Breast epithelium (tissue), 3 donors: ENCODE results near the gene PDX1.

Experiments used
- CTCF ChIP-seq, 3 donors: fragments of 450-650 bp; IDR thresholded peaks; one replicate each; pipeline ENCODE4 v1.5.1; 2016 to 2017; ENCODE audit warnings: antibody characterized with exemption in 3 of 3, mild to moderate bottlenecking in 3 of 3, moderate library complexity in 3 of 3
- POLR2A ChIP-seq: fragments of 450-650 bp; IDR thresholded peaks from one replicate; pipeline ENCODE4 v1.6.1; 2016; ENCODE audit warnings: antibody characterized with exemption, mild to moderate bottlenecking, moderate library complexity

DNA sequence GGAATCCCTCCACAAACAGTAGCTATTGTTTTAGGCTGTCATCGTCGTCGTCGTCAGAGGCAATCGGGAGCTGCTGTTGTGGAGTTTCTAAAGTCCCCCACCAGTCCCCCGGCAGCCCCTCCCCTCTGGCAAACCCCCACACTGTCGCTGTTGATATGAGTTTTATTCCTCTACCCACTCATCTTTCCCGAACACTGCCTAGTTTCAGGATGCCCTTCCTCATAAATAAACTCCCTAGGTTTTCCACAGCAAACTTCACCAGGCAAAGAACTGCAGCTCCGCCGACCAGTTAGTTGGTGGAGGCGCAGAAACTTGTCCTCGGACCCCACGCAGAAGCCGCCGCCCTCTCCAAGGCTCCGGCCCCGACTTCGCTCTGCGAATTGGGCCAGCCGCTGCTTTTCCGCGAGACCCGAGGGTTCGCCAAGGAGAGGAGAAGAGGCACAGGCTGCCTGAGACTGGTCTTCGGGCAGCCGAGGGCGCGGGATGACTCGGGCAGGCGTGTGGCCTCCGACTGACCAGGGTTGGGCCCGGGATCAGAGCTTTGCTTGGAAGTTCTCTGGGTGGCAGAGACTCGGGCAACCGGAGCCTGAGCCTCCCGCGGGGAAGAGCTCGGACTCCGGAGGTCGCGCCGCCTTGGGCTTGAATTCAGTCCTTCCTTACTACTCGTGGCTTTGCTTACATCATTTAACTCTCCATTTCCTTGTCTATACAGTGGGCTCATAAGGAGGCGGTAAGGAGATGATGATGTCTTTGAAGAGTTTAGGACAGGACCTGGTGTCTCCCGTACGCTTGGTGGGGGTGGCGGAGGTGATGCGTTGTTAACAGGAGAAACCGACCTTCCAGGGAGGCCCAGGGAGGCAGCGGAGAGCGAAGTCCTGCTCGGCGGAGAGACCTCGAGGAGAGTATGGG is 7.9 kb downstream of the PDX1 start:
- TF ChIP-seq CTCF (IDR thresholded peaks at IDR 0.05) = no peak
- TF ChIP-seq POLR2A = no peak
